ENCODE results near the gene SHD.

- TF ChIP-seq CTCF (IDR thresholded peaks at IDR 0.05) (no peak), POLR2A (IDR thresholded peaks at IDR 0.05) (no peak)
Measured at GRCh38 chr19:4300589-4300988, 21.5 kb downstream of the SHD start.
